GM08714 (cell line): ENCODE data around the gene RASGEF1C.
"Not testable (repeated sequence)": the region's sequence is repeated elsewhere in the genome, so short reads cannot be mapped to it uniquely, and the experiment has no call there.

ENCODE experiments used
- H3K4me3 ChIP-seq: fragments of 200-500 bp; sonication (Bioruptor generic); 2 replicates; pipeline ENCODE4 v1.5.1; 2014; ENCODE audit warnings: mild to moderate bottlenecking, low read length, inconsistent platforms
- ZNF274 ChIP-seq: IDR thresholded peaks from 2 replicates; pipeline ENCODE4 v1.6.1; 2012; ENCODE audit warnings: mild to moderate bottlenecking, low read depth, low read length

The RASGEF1C gene

DNA sequence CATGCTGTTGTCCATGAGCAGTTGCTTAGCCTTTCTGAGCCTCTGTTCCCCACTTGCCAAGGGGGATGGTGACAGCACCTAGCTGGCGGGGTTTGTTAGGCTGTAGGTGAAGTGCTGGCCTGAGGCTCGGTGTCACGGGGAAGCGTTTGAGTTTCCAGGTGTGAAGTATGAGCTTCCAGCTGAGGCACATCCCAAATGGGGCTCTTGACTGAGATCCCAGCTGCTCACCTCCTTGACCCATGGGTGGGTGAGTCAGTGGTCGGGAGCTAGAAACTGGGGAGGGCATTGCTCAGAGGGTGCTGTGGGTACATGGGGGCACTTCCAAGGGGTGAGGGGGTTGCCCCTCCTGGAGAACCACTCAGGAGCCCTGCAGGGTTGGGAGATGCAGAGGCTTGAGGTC, 111.1 kb downstream of the RASGEF1C start:
- no peak for TF ChIP-seq ZNF274
- H3K4me3 ChIP-seq = no peak overlapping the region

- TF ChIP-seq ZNF274 = no peak
- H3K4me3 ChIP-seq = no peak overlapping the region
Observed at GRCh38 chr5:180097163-180097894, 111.7 kb downstream of the RASGEF1C start.

DNA sequence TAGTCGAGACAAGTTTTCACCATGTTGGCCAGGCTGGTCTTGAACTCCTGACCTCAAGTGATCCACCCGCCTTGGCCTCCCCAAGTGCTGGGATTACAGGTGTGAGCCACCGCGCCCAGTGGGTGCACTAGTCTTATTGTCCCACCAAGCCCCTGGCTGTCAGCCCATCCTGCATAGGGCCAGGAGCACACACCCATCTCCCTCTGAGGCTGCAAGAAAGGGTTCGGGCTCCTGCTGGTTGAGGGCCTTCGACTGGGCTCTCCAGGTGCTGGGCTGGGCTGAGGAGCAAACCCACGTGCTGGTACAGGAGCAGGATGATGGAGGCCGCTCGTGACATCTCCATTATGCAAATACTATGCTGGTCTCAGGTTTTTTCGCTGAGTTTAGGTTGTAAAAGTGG, 112.4 kb downstream of the RASGEF1C start:
- no peak for TF ChIP-seq ZNF274
- H3K4me3 ChIP-seq = no peak overlapping the region

GRCh38 chr5:180095545-180095944, 113.5 kb downstream of the RASGEF1C start:
- H3K4me3 ChIP-seq = no peak overlapping the region
- TF ChIP-seq ZNF274 = no peak

- H3K4me3 ChIP-seq = no peak overlapping the region
- TF ChIP-seq ZNF274 = no peak
Observed at GRCh38 chr5:180093651-180094382, 115.2 kb downstream of the RASGEF1C start.

DNA sequence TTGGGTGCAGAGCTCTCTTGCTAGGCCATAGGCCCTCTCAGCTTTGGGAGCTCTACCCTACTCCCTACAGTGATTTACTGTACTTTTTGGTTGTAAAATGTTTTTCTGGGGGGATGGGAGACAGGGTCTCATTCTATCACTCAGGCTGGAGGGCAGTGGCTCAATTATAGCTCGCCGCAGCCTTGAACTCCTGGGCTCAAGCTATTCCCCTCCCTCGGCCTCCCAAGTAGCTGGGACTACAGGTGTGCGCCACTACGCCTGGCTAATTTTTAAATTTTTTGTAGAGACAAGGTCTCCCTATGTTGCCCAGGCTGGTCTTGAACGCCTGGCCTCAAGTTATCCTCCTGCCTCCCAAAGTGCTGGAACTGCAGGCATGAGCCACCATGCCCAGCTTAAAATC, 115.8 kb downstream of the RASGEF1C start:
- H3K4me3 ChIP-seq = no peak overlapping the region
- no peak for TF ChIP-seq ZNF274

GRCh38 chr5:180090769-180091546, 118.1 kb downstream of the RASGEF1C start:
- no peak overlapping the region for H3K4me3 ChIP-seq
- no peak for TF ChIP-seq ZNF274

DNA sequence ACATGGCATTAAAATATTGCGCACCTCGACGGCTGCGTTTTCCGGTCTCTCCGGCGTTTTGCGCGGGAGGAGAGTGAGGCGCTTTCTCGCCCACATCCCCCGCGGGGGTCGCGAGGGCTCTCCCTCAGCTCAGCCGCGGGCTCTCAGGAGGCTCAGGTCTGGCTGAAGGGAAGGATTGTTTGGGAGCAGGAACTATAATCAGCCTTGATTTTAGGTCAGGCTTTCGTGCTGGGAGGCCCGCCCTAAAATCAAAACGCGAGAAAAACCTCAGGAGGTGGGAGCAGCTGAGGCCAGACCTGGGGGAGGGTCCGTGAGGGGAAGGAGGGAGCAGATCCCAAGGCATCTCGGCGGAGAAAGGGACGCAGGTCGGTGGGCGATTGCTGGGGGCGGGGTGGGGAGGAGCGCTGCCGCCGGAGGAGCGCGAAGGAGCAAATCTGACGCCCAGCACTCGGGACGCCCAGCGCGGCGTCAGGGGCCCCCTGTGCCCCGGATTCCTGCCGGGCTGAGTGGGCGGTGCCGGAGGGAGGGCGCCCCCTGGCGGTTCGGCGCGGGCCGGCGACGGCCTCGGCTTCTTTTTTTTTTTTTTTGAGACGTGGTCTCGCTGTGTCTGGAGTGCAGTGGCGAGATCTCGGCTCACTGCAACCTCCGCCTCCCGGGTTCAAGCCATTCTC, 118.8 kb downstream of the RASGEF1C start:
- no peak for TF ChIP-seq ZNF274
- H3K4me3 ChIP-seq = no peak overlapping the region

GRCh38 chr5:180089628-180090027, 119.4 kb downstream of the RASGEF1C start:
- H3K4me3 ChIP-seq = not testable (repeated sequence)

GRCh38 chr5:180088561-180088960, 120.5 kb downstream of the RASGEF1C start:
- no peak overlapping the region for H3K4me3 ChIP-seq
- TF ChIP-seq ZNF274 = no peak

GRCh38 chr5:180086816-180087399, 122.1 kb downstream of the RASGEF1C start:
- no peak overlapping the region for H3K4me3 ChIP-seq

DNA sequence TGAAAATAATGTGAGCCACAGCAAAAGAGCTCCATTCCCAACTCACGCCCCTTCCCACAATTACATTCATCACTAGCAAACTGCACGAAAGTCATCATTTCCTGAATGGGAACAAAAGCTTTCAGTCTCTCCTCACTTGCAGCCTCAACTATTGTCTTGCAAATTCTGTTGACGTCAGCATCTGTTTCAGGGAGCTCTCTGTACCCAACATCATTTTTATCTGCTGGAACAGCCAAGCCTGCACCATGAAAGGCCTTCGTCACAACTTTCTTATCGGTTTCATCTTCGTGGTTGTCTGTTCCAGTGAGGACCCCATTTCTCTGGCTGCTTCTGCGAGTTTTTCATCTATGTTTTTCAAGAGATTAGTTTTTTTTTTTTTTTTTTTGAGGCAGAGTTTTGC, 123.2 kb downstream of the RASGEF1C start:
- no peak for TF ChIP-seq ZNF274
- no peak overlapping the region for H3K4me3 ChIP-seq

More at GRCh38 chr5:180086816-180087399, 122.1 kb downstream of the RASGEF1C start:
- TF ChIP-seq ZNF274 = no peak

- no peak for TF ChIP-seq ZNF274
- no peak overlapping the region for H3K4me3 ChIP-seq
Observed at GRCh38 chr5:180084638-180085561, 124.1 kb downstream of the RASGEF1C start.
